ENCODE results near the gene TCF7L1.
"Not testable (repeated sequence)": the region's sequence is repeated elsewhere in the genome, so short reads cannot be mapped to it uniquely, and the experiment has no call there.

The TCF7L1 gene

GRCh38 chr2:85327822-85328617, 194.8 kb downstream of the TCF7L1 start, which contains the start of gene TGOLN2:
TSS of gene TGOLN2 (minus strand) at chr2:85327989. CDS start at chr2:85327962, 27 bp downstream.
- DNase-seq = peak; percentile 88 to 97

GRCh38 chr2:85329181-85329651, 196.0 kb downstream of the TCF7L1 start:
- DNase-seq = no peak

GRCh38 chr2:85329701-85330100, 196.5 kb downstream of the TCF7L1 start:
- DNase-seq = not testable (repeated sequence)

- DNase-seq = no peak
These were observed 197.8 kb downstream of the TCF7L1 start for GRCh38 chr2:85330839-85331636.

- not testable (repeated sequence) for DNase-seq
These were observed 200.7 kb downstream of the TCF7L1 start for GRCh38 chr2:85333877-85334276.

GRCh38 chr2:85334928-85335327, 201.7 kb downstream of the TCF7L1 start:
- no peak for DNase-seq

GRCh38 chr2:85340034-85340892, 207.1 kb downstream of the TCF7L1 start:
- no peak for DNase-seq

- DNase-seq = no peak
These were observed 208.3 kb downstream of the TCF7L1 start for GRCh38 chr2:85341269-85342029.

GRCh38 chr2:85342156-85342555, 209.0 kb downstream of the TCF7L1 start:
- DNase-seq = no peak

- DNase-seq = not testable (repeated sequence)
These were observed 210.2 kb downstream of the TCF7L1 start for GRCh38 chr2:85343207-85343895.

- DNase-seq = no peak
These were observed 211.3 kb downstream of the TCF7L1 start for GRCh38 chr2:85344356-85344954.

GRCh38 chr2:85347599-85347998, 214.4 kb downstream of the TCF7L1 start:
- DNase-seq = no peak

GRCh38 chr2:85353876-85354285, 220.7 kb downstream of the TCF7L1 start:
- DNase-seq = no peak

- peak; percentile 84 to 99 for DNase-seq
These were observed 221.3 kb downstream of the TCF7L1 start, which contains the start of the genes ELMOD3 and RETSAT for GRCh38 chr2:85354286-85355072. TSS of gene ELMOD3 (plus strand) at chr2:85354769. CDS start at chr2:85357199, 2,430 bp downstream. TSS of gene RETSAT (minus strand) at chr2:85354528. CDS start at chr2:85354507, 21 bp downstream.

GRCh38 chr2:85355073-85355410, 221.8 kb downstream of the TCF7L1 start:
- no peak for DNase-seq

GRCh38 chr2:85355521-85355920, 222.3 kb downstream of the TCF7L1 start:
- DNase-seq = no peak

- no peak for DNase-seq
These were observed 223.0 kb downstream of the TCF7L1 start for GRCh38 chr2:85356186-85356585.

- no peak for DNase-seq
These were observed 224.5 kb downstream of the TCF7L1 start for GRCh38 chr2:85357736-85358135.

Data from bone marrow (tissue), 2 donors.